Tongue (tissue), 2 donors: ENCODE results near the gene NECAB2. TPM values are rescaled to one million over a fixed set of nuclear protein-coding genes. Genes with fewer than 3 reads are reported as not detected.
A peak's percentile ranks its signal among the peaks of the same experiment; 100 is the strongest.

Experiments used
- DNase-seq: peaks from one replicate; pipeline ENCODE4 v3.0.0-alpha.2; 2015
- total RNA-seq: library from RNA; depleted of rRNA; stranded (reverse); fragments of >200 nt; gene quantifications from one replicate; pipeline ENCODE4 v1.2.3, GENCODE V29; 2014

NECAB2 gene
- total RNA-seq, result not detected

- peak; percentile 57 for DNase-seq
Observed at GRCh38 chr16:83967838-83968305, at the start of gene NECAB2. TSS of gene NECAB2 (plus strand) at chr16:83968244. CDS start at chr16:83968649, 405 bp downstream.

- DNase-seq, result no peak
Observed at GRCh38 chr16:83920894-83921491, 47.1 kb upstream of the NECAB2 start.

DNA sequence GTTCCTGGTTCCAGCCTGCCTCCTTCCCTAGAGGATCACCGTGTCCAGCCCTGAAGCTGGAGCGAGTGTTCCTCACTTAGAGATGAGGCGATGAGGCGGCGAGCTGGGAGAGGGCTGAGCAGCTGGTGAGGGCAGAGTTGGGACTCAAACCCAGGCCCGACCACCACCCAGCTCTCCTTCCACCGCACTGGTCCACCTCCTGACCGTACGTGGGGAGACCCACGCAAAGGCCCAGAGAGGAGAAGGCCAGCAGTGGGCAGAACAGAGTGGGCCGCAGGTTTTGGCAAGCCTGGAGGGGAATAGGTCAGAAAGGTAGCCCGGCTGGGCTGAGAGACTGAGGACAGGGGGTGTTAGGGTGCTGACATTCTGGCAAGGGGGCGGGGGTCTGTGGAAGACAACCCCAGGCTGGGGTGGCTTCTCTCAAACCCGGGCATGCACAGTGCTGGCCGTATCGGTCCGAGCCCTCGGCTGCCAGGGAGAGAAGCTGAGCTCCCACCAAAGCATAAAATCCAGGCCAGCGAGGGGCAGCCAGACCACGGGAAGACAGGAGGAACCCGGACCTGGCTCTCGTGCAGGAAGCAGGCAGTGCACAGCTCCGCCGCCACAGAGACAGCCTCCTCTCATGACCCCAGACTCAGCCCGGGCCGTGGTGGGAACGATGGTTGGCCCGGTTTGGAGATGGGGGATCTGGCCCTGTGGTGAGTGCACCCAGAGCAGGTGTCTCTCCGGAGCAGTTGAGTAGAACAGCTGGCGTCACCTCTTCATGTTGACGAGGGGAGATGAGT lies 44.3 kb upstream of the NECAB2 start:
- no peak for DNase-seq

GRCh38 chr16:83924686-83925085 lies 43.4 kb upstream of the NECAB2 start:
- DNase-seq, result no peak

DNA sequence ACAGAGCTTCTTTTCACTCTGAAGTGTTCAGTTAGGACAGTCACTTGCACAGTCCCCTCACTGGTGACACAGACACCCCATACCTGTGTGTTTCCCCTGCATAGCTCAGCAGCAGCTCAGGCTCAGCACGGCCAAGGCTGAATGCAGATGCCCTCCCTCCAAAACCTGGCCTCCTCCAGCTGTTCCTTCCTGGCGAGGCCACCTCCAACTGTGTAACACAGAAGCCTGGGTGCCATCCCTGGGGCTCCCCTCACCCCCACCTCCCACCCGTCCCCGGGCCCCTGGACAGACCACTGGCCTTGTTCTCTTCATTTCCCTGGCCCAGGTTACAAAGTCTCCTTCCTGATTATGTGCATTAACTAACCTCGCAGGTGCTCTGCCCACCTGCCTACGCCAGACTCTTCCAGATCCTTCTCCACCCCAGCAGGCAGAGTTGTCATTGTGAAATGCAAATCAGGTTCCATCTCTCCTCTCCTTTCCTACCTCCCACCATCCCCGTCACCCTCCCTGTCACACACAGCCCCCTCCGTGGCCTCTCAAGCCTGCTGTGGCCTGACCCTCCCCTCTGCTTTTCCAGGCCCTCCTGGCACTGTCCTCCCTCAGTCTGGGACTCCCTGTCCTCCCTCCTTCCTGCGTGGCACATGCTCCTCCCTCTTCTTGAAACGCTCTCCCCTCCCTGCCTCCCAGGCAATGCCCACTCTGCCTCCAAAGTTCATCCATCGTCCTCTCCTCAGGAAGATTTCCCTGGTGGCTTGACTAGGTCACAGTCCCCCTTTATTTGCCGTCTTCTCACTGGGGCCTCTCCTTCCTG lies 42.7 kb upstream of the NECAB2 start:
- no peak for DNase-seq

GRCh38 chr16:83925957-83926725 lies 41.9 kb upstream of the NECAB2 start:
- DNase-seq, result no peak

- peak; percentile 80 for DNase-seq
Observed at GRCh38 chr16:83926726-83927397, 41.2 kb upstream of the NECAB2 start.

DNA sequence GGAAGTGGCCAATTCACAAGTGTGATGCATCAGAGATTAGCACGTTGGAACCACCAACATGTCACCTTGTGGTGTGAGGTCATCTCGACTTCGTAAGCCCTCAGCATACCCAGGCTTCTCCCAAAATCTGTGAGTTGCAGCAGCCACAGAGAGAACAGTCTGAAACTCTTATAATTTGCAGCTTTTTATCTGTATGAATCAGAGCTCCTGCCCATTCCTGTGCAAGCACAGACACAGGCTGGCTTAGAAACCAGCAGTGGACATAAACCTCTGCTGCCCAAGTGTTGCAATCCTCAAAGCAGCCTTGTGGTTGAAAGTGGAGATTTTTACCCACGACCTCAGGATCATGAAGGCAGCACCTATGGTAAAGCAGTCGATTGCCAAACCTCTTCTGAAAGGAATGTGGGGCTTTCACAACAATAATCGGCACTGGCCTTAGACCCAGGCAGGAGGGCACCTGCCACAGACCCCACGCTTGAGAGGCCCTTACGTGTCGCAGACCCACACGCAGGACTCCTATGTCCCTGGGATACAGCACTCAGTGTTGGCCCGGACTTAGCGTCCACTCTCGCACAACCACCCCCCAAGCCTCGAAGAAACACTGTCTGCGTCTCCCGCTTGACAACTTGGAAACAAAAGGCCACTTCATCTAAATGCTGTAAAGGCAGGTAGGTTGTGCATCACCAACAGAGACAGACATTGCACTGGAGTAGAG lies 39.5 kb upstream of the NECAB2 start:
- DNase-seq, result no peak

- DNase-seq, result no peak
Observed at GRCh38 chr16:83929811-83930555, 38.1 kb upstream of the NECAB2 start.

GRCh38 chr16:83930730-83931500 lies 37.1 kb upstream of the NECAB2 start:
- DNase-seq, result no peak

DNA sequence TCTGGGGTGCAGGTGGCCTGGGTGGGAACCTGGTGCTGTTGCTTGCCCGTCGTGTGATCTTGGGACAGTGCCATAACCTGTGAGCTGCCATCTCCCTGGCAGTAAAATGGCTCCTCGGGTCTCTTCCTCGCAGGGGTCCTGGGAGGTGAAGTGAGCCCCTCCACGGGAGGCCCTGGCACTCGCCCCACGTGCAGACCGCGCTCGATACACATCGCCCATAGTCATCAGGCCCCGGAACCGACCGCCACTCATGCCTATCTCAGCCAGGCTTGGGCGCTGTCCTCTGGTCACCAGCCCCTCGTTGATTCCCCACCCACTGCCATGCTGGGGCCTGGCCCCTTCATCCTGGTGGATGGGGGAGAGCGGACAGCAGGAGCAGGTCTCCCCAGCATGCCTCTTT lies 36.5 kb upstream of the NECAB2 start:
- DNase-seq, result no peak

GRCh38 chr16:83932304-83932703 lies 35.7 kb upstream of the NECAB2 start:
- no peak for DNase-seq

DNA sequence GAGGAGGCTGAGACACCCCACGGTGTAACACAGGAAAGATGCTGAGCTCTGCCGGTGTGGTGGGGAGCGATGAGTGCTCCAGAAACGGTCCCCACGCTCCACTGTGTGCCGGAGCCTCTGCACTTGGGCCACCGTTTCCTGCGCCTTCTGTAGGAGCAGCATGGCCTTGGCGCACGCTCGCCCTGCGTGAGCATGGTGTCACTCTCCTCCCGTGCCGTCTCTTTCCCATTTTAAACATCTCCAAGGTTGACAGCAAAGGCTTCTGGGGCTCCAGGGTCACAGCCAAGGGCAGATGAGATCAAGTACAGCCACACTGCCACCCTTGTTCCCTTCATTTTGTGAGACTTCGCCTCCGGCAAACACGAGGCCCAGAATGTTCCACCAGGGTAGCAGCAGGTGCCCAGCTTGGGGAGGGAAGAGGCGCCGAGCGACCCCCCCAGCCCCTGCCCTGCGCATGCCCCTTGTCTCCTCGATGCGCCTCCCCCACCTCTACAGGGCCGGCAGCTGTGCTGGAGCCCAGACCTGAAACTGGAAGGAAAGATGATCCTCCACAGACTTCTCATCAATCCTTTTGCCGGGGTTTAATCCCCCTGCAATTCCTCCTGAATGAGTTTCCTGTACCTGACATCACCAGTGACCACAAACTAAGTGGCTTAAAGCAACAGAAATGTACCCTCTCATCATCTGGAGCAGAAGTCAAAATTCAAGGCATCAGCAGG lies 34.9 kb upstream of the NECAB2 start:
- DNase-seq, result peak; percentile 33

DNA sequence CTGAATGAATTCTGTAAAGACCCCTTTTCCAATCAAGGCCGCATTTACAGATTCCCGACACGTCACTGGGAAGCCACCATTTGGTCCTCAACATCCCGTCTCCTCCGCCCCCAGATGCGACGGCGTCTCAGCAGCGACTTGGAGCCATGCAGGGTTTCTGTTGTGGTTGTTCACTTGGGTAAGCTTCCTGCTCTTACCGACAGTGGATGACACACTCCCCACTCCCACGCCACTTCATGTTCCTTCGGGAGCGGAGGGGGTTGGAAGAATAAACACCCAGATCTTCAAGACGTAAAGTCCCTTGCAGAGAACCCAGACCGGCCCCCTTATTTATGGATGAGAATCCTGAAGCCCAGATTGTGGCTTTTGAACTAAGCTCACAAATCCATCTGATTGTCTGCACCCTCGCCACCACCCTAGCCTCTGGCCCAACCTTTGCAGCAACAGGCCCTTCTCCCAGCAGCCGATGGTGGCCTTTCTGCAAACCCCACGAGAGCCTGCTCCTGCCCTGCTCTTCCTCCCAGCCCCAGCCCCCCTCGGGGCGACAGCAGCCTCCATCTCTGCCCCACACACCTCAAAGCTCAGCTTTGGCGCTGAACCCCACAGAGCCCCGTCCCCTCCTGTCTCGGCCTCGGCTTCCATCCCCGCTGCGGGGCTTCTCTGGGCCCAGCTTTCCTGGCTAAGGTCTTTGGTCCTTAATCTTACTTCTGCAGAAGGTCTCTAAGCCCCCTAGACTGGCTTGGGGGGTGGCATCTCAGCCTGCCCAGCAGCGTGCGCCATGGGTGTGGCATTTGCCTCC lies 34.0 kb upstream of the NECAB2 start:
- DNase-seq, result no peak

DNA sequence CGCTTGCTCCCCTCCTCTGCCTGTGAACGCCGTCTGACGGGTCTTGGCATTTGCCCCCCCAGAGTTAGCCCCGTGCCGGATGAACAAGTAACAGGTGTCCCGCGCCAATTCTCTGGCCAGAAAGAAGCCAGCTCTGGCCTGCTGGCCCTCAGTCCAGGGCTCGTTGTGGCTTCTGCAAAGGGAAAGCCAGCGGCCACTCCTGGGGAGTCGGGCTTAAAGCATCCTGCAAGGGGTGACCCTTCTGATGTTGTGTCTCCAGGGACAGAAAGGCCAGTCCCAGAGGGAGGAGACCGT lies 33.4 kb upstream of the NECAB2 start:
- no peak for DNase-seq

DNA sequence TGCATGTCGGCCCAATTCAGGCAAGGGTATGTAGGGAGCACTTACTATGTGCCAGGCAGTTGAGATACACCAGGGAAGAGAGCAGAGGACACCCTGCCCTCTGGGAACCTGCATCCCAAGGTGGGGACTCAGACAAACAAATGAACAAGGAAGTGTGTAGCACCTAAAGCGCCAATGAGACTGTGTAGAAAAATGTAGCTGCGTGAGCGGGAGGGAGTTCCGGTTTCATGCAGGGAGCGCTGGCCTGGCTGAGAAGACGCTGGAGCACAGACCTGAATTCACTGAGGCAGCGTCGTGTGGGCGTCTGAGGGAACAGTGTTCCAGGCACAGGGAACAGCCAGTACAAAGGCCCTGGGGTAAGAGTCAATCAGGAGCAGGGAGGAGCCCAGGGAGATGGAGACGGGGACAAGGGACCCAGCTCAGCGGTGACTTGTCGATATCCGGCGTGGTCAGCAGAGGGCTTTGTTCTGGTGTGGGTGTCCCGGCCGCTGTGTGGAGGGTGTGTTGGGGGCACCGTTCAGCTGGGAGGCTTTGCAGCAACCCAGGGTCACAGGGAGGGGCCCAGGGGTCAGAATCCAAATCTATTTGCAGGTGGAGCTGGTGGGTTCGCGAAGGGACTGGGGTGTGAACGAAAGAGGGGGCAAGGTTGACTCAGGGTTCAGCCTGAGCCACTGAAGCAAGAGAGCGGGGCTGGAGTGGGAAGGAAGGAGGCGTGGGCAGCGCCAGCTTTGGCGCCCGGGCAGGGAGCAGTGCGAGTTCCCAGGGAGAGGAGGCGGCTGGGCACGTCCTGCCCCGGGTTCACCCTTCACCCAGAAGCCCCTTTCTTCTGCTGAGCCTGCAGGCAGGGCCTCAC lies 32.8 kb upstream of the NECAB2 start:
- DNase-seq, result no peak

DNA sequence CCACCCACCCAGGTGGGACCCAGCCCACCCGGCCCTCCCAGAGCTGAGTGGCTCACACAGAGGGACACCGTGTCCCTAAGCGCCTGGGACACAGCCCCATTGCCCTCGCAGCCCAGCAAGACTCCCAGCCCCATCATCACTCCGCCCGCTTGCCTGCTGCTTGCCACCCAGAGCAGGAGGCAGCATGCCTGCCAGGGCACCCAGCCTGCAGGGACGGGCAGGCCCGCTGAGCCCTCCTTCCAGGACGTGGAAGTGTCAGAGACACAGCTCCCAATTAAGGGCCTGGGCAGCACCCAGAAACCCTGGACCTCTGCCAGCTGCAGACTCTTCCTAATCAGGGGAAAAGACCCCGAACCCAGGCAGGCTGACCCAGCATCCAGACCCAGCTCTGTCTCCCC lies 32.2 kb upstream of the NECAB2 start:
- no peak for DNase-seq
